ENCODE measurements around the gene PLD5.
A peak's percentile ranks its signal among the peaks of the same experiment; 100 is the strongest.
"Not testable (repeated sequence)": the region's sequence is repeated elsewhere in the genome, so short reads cannot be mapped to it uniquely, and the experiment has no call there.

The PLD5 gene

GRCh38 chr1:242178436-242178835, 346.1 kb downstream of the PLD5 start:
- DNase-seq (ENCODE audit: low read depth, low spot score) = no peak

DNA sequence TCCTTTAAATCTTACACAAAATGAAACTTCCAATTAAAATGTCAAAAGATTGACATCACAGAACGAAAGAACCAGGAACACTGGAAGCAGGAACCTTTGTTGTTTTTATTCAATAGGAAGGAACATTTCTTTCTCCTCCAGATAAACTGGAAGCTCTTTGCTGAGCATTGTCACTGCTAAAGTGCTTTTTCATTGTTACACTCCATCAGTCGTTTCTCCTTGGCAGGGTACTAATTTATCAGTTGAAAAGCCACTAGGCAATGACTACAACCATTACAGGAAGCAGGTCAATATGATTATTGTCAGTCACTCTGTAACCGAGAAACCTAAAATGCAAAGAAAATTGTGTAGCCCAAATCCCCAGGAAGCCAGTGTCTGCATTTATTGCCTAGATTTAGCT, 362.4 kb downstream of the PLD5 start:
- no peak for DNase-seq (ENCODE audit: low read depth, low spot score)

DNA sequence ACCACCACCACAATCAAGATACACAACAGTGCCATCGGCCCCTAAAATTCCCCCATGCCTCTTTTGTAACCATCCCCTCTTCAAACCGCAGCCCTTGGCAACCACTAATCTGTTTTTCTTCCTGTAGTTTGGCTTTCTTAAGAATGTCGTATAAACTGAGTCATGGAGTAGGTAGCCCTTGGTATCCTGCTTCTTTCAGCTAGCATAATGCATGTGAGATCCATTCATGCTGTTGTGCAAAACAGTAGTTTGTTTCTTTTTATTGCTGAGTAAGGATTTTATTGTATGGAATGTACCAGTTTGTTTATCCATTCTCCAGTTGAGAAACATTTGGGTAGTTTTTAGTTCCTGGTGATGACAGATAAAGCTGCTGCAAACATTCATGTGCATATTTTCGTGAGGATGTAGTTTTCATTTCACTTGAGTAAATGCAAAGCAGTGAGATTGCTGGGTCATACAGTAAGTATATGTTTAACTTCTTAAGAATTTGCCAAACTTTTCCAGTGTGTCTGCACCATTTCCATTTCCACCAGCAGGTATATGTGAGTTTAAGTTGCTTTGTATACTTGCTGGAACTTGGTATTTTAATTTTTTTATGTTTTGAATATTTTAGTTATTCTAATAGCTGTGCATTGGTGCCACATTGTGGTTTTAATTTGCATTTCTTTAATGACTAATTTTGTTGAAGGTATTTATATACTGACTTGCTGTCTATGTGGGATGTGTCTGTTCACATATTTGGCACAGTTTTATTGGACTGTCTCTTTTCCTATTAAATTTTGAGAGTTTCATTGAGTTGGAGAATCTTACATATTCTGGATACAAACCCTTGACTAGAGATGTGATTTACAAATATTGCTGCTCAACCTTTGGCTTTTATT, 377.2 kb downstream of the PLD5 start:
- peak; percentile 78 for DNase-seq (ENCODE audit: low read depth, low spot score)

- DNase-seq (ENCODE audit: low read depth, low spot score) = peak; percentile 53
Measured at GRCh38 chr1:242146652-242147051, 377.8 kb downstream of the PLD5 start.

DNA sequence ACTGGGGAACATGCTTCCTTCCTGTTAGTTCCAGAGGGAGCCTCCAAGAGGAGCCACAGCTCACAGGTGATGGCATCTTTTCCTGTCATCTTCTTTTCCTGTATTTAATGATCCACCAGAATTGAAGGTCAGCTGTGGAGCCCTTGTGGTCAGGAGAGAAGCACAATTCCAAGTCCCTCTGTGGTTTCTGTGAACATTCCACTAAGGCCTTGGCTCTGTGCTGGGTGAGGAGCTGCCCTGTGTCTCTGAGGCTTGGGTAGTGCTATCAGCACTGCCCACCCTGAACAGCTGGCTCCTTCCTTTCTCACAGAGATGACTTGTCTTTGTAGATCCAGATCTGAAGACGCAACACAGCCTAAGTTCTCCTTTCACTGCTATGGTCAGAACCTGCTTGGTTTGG, 383.7 kb downstream of the PLD5 start:
- peak; percentile 12 for DNase-seq (ENCODE audit: low read depth, low spot score)

GRCh38 chr1:242139986-242140385, 384.5 kb downstream of the PLD5 start:
- DNase-seq (ENCODE audit: low read depth, low spot score) = no peak

DNA sequence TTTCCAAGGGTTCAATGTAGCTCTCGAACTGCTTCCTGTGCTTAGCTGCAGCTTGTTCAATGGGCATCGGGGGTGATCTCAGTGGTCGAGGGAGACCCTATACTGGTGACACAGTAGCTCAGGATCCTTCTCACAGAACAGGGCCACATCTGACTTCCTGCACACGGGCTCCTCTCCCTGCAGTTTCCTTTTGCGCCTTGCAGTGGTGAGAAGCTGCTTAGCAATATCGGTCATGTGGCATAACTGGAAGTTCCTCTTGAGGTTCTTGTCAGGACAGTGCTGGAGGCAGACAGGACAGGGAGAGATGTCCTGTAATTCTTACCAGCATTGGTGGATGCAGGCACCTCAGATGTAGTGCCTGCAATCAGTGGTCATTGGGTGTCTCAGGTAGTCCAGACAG, 385.1 kb downstream of the PLD5 start:
- DNase-seq (ENCODE audit: low read depth, low spot score) = no peak

DNA sequence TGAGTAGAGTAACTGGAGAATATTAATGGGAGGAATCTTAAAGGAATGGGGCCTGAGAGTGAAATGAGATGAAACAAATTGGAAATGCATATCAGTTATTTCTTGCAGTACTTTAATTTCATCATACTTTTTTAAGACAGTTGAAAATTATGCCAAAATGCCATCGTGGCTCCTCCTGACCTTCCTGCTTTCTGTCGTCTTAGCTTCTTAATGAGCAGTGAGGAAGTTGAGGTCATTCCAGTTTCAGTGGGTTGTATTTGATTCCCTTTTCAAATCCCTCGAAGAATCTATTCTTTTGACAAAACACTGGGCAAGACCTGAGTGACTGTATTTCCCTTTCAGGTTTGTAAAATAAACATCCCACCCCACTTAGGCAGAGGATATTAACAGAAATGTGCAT, 390.7 kb downstream of the PLD5 start:
- no peak for DNase-seq (ENCODE audit: low read depth, low spot score)

GRCh38 chr1:242133351-242133750, 391.1 kb downstream of the PLD5 start:
- no peak for DNase-seq (ENCODE audit: low read depth, low spot score)

- DNase-seq (ENCODE audit: low read depth, low spot score) = no peak
Measured at GRCh38 chr1:242132121-242132817, 392.2 kb downstream of the PLD5 start.

DNA sequence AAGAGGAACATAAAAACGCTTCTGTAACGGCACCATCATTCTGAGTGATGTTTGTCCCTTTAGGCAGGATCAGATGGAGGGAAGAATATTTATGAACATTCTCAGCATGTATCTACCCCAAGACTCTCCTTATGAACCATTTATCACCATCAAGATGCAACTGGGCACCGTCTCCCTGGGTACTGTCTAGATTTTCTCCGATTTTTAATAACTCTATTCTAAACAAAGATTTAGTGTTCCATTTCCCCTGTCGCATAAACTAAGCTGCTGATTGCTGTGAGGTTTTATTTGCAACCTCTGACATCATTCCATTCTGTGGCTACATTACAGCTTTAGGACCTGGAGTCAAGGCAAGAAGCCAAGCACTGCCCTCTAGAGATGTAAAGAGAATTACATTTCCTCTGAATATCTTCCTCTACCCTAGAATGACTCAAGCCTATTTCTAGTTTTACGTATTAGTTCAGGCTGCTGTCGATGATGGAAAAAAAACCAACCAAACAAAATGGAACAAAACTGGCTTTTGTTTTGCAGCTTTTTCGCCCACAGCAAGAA, 395.5 kb downstream of the PLD5 start:
- peak; percentile 8 for DNase-seq (ENCODE audit: low read depth, low spot score)

- DNase-seq (ENCODE audit: low read depth, low spot score) = no peak
Measured at GRCh38 chr1:242120432-242120831, 404.1 kb downstream of the PLD5 start.

DNA sequence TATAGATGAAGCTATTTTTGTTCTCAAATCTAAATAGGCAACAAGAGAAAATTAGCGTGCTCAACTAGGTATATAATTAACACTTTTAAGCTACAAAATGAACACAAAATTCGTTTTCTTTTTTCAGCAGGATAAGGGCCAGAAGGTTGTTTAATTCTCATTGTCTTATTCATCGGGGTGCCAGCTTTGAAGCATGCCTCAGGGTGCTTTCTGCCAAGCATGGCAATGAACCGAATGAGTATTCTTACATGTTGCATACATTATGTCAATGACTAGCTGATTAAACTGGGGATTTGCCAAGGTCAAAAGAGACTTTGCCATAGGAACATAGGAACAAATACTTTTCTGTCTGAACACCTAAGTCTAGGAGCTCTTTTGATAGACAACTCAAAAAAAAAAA, 423.6 kb downstream of the PLD5 start:
- no peak for DNase-seq (ENCODE audit: low read depth, low spot score)

DNA sequence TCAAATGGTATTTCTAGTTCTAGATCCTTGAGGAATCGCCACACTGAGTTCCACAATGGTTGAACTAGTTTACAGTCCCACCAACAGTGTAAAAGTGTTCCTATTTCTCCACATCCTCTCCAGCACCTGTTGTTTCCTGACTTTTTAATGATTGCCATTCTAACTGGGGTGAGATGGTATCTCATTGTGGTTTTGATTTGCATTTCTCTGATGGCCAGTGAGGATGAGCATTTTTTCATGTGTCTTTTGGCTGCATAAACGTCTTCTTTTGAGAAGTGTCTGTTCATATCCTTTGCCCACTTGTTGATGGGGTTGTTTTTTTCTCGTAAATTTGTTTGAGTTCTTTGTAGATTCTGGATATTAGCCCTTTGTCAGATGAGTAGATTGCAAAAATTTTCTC, 427.2 kb downstream of the PLD5 start:
- DNase-seq (ENCODE audit: low read depth, low spot score) = not testable (repeated sequence)

- DNase-seq (ENCODE audit: low read depth, low spot score) = no peak
Measured at GRCh38 chr1:242093116-242093515, 431.4 kb downstream of the PLD5 start.

- DNase-seq (ENCODE audit: low read depth, low spot score) = no peak
Measured at GRCh38 chr1:242089911-242090310, 434.6 kb downstream of the PLD5 start.

GRCh38 chr1:242088875-242089274, 435.6 kb downstream of the PLD5 start:
- DNase-seq (ENCODE audit: low read depth, low spot score) = no peak

DNA sequence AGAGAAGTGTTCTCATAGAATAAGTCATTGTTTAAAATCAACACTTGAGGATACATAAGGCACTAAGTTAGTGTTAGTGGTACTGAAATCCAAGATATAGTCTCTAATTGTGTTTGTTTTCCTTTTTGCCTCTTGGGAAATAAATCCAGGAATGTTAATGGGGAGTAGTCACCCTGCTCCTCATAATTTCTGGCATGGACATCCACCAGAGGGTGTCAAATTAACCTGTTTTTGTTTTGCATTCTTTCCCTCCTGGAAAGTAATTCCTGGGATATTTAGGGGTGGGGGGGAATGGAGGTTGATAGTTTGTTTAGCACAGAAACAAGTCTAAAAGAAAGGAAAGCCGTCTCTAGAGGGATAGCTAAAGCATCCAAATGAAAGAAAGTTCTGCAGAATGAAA, 437.8 kb downstream of the PLD5 start:
- peak; percentile 34 for DNase-seq (ENCODE audit: low read depth, low spot score)

- DNase-seq (ENCODE audit: low read depth, low spot score) = no peak
Measured at GRCh38 chr1:242086093-242086492, 438.4 kb downstream of the PLD5 start.

GRCh38 chr1:242083742-242084141, 440.8 kb downstream of the PLD5 start:
- no peak for DNase-seq (ENCODE audit: low read depth, low spot score)

DNA sequence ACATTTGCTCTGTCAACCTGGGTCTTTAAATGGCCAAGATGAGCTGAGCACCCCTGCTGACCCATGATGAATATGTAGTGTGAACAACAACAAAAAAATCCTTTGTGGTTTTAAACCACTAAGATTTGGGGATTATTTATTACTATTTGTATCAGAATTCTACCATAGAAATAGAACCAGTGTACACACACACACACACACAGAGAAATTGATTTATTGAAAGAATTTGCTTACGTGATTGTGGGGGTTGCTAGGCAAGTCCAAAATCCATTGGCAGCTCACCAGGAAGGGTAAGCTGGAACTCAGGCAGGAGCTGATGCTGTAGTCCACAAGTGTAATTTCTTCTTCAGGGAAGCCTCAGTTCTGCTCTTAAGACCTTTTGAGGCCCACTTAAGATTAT, 443.1 kb downstream of the PLD5 start:
- peak; percentile 11 for DNase-seq (ENCODE audit: low read depth, low spot score)

GRCh38 chr1:242065813-242066212, 458.7 kb downstream of the PLD5 start:
- DNase-seq (ENCODE audit: low read depth, low spot score) = no peak

GRCh38 chr1:242062271-242062670, 462.2 kb downstream of the PLD5 start:
- no peak for DNase-seq (ENCODE audit: low read depth, low spot score)
